HEK293T (cell line): ENCODE measurements around the gene PGM5.

ENCODE experiments used
- CTCF ChIA-PET: fragments of 350-600 bp; formaldehyde crosslinking; extraction: SDS; loops from one replicate; lab custom pipeline; 2021; ENCODE audit warnings: antibody characterized with exemption, inconsistent platforms; lab: Yijun Ruan, JAX
- POLR2A ChIA-PET: fragments of 350-600 bp; formaldehyde crosslinking; extraction: SDS; loops from one replicate; lab custom pipeline; 2020; ENCODE audit warnings: antibody characterized with exemption, inconsistent platforms; lab: Yijun Ruan, JAX
- DNase-seq: peaks from one replicate; pipeline ENCODE4 v3.0.0; 2012; ENCODE audit warnings: mixed read lengths; ENCODE audit errors: extremely low spot score
- ARNT ChIP-seq: fragments of 450-650 bp; IDR thresholded peaks from 2 replicates; pipeline ENCODE4 v1.6.1; 2017; ENCODE audit warnings: mild to moderate bottlenecking
- BHLHE40 ChIP-seq: fragments of 450-650 bp; IDR thresholded peaks from 2 replicates; pipeline ENCODE4 v1.6.1; 2016; ENCODE audit warnings: mild to moderate bottlenecking, moderate library complexity, borderline replicate concordance
- CTBP1 ChIP-seq: fragments of 450-650 bp; IDR thresholded peaks from 2 replicates; pipeline ENCODE4 v1.6.1; 2016; ENCODE audit warnings: borderline replicate concordance
- ELF4 ChIP-seq: fragments of 450-650 bp; IDR thresholded peaks from 2 replicates; pipeline ENCODE4 v1.6.1; 2017; ENCODE audit warnings: antibody characterized with exemption
- FOXA1 ChIP-seq: fragments of 450-650 bp; IDR thresholded peaks from 2 replicates; pipeline ENCODE4 v1.6.1; 2016; ENCODE audit warnings: mild to moderate bottlenecking
- FOXK2 ChIP-seq: fragments of 450-650 bp; IDR thresholded peaks from 2 replicates; pipeline ENCODE4 v1.6.1; 2016; ENCODE audit warnings: mild to moderate bottlenecking
- FOXM1 ChIP-seq: fragments of 450-650 bp; IDR thresholded peaks from 2 replicates; pipeline ENCODE4 v1.6.1; 2017; ENCODE audit warnings: mild to moderate bottlenecking, borderline replicate concordance
- HDGF ChIP-seq: fragments of 450-650 bp; IDR thresholded peaks from 2 replicates; pipeline ENCODE4 v1.6.1; 2017; ENCODE audit warnings: antibody characterized with exemption, borderline replicate concordance
- L3MBTL2 ChIP-seq: fragments of 450-650 bp; conservative IDR thresholded peaks from 2 replicates; pipeline ENCODE4 v1.6.1; 2016; ENCODE audit warnings: mild to moderate bottlenecking
- LEF1 ChIP-seq: fragments of 450-650 bp; IDR thresholded peaks from 2 replicates; pipeline ENCODE4 v1.6.1; 2017; ENCODE audit warnings: mild to moderate bottlenecking, borderline replicate concordance
- NFRKB ChIP-seq: fragments of 450-650 bp; IDR thresholded peaks from 2 replicates; pipeline ENCODE4 v1.6.1; 2016; ENCODE audit warnings: mild to moderate bottlenecking, moderate library complexity
- PKNOX1 ChIP-seq: fragments of 450-650 bp; IDR thresholded peaks from 2 replicates; pipeline ENCODE4 v1.6.1; 2016
- SP1 ChIP-seq: fragments of 450-650 bp; IDR thresholded peaks from 2 replicates; pipeline ENCODE4 v1.6.1; 2017
- SUZ12 ChIP-seq: fragments of 450-650 bp; IDR thresholded peaks from 2 replicates; pipeline ENCODE4 v1.6.1; 2016; ENCODE audit warnings: mild to moderate bottlenecking
- TARDBP ChIP-seq: fragments of 450-650 bp; IDR thresholded peaks from 2 replicates; pipeline ENCODE4 v1.6.1; 2016
- ZNF384 ChIP-seq: fragments of 450-650 bp; IDR thresholded peaks from 2 replicates; pipeline ENCODE4 v1.6.1; 2016

Gene PGM5

DNA sequence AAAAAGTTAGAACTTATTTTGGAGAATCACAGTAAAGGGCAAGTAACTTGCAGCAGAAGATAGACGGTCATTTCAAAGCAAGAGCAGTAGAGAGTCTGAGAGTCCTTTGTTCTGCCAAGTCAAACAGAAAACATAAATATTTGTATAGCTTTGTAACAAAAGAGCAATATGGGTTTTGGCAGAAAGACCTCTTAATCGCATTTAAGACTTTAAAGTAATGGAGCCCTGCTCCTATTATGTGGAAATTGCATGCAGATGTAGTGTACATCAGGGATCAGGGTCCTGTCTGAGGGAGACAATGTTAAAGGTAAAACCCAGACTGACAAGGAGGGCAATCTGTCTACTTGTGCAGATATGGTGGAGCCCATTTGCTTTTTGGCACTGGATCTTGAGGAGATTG is 87.2 kb downstream of the PGM5 start:
- ChIA-PET CTCF (no interaction called here), POLR2A (no interaction called here)
- no peak for TF ChIP-seq FOXK2
- TF ChIP-seq HDGF, result no peak
- no peak for TF ChIP-seq L3MBTL2
- TF ChIP-seq PKNOX1, result no peak
- TF ChIP-seq SUZ12, result no peak
- TF ChIP-seq ZNF384, result no peak
- TF ChIP-seq ELF4, result no peak
- TF ChIP-seq FOXM1, result no peak
- no peak for TF ChIP-seq BHLHE40
- no peak for TF ChIP-seq SP1
- no peak for TF ChIP-seq LEF1
- no peak for TF ChIP-seq ARNT
- no peak for TF ChIP-seq TARDBP
- DNase-seq, result no peak

GRCh38 chr9:68446836-68447235 is 90.4 kb downstream of the PGM5 start:
- no peak for DNase-seq
- no peak for TF ChIP-seq SP1
- no peak for TF ChIP-seq LEF1
- TF ChIP-seq ZNF384, result no peak
- ChIA-PET POLR2A (no interaction called here), CTCF (no interaction called here)

- TF ChIP-seq ZNF384 (no peak), FOXM1 (no peak), PKNOX1 (no peak)
- POLR2A ChIA-PET, result no interaction called here
- DNase-seq, result no peak
- CTCF ChIA-PET, result no interaction called here
These were observed 91.2 kb downstream of the PGM5 start for GRCh38 chr9:68447611-68448010.

- TF ChIP-seq SUZ12 (no peak), NFRKB (no peak), ARNT (no peak), TARDBP (no peak)
- DNase-seq, result no peak
- ChIA-PET CTCF (no interaction called here), POLR2A (no interaction called here)
These were observed 98.3 kb downstream of the PGM5 start for GRCh38 chr9:68454579-68455334.

DNA sequence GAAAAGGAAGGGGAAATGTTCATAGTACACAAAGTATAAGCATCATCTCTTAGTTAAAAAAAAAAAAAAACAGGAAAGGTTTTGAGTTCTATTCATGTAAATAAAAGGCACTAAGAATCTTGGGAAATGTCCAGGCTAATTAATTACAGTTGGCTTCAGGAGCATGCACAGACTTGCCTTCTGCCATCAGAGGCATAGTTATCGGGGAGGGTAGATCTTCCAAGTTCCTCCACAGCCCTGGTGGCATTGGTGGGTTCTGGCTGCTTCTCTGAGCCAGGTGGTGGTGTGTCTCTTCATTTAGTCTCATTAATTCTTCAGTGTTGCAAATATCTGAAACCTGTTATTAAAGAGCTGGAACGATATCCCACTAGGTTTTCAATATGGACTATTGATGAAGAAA is 99.0 kb downstream of the PGM5 start:
- CTCF ChIA-PET, result no interaction called here
- TF ChIP-seq SP1 (no peak), LEF1 (no peak), FOXM1 (no peak), ZNF384 (no peak), HDGF (no peak), PKNOX1 (no peak), CTBP1 (no peak), FOXK2 (no peak), FOXA1 (no peak), NFRKB (no peak), ELF4 (no peak), L3MBTL2 (no peak), SUZ12 (no peak), TARDBP (no peak), ARNT (no peak), BHLHE40 (no peak)
- DNase-seq, result no peak
- POLR2A ChIA-PET, result no interaction called here

- ChIA-PET CTCF (no interaction called here), POLR2A (no interaction called here)
- DNase-seq, result no peak
- TF ChIP-seq LEF1, result no peak
- no peak for TF ChIP-seq TARDBP
- no peak for TF ChIP-seq BHLHE40
- no peak for TF ChIP-seq PKNOX1
- TF ChIP-seq FOXM1, result no peak
- TF ChIP-seq ARNT, result no peak
- TF ChIP-seq HDGF, result no peak
- TF ChIP-seq FOXK2, result no peak
- TF ChIP-seq SP1, result no peak
These were observed 101.4 kb downstream of the PGM5 start for GRCh38 chr9:68457803-68458202.
